Measurements from ENCODE around the gene LSMEM2. TPM values are rescaled to one million over a fixed set of nuclear protein-coding genes. Genes with fewer than 3 reads are reported as not detected.
"Not testable (repeated sequence)": the region's sequence is repeated elsewhere in the genome, so short reads cannot be mapped to it uniquely, and the experiment has no call there.

The LSMEM2 gene
- total RNA-seq, 4 donors from 2014 or later, result 0.90 to 1.5 TPM; not detected in 2

DNA sequence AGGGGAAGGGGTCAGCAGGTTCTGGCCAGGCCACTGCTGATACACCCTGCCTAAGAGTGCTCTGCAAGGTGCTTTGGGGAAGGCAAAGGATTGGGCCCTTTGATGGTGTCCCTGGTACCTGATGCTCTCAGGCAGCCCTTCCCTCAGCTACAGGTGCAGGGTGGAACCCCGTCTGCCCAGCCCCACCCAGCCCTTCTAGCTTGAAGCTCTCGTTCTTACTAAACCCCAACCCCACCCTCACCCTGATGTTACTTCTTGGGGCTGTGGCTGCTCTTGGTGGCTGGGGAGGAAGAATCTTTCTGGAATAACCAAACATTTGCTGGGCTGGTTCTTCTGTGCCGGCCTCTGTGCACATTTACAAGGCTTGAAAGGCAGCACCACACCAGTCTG lies 36.5 kb upstream of the LSMEM2 start:
- Histone ChIP-seq H3K4me3 (no peak overlapping the region), H3K4me1 (peaks cover 6 to 65% of the 10 kb centered on the region in 2 donors), H3K27me3 (no peaks in the 10 kb centered on the region), H3K36me3 (no peaks in the 10 kb centered on the region), H3K27ac (peak overlapping the region; percentile 67 to 99), H3K9me3 (no peaks in the 10 kb centered on the region)
- TF ChIP-seq, protein P1, sequence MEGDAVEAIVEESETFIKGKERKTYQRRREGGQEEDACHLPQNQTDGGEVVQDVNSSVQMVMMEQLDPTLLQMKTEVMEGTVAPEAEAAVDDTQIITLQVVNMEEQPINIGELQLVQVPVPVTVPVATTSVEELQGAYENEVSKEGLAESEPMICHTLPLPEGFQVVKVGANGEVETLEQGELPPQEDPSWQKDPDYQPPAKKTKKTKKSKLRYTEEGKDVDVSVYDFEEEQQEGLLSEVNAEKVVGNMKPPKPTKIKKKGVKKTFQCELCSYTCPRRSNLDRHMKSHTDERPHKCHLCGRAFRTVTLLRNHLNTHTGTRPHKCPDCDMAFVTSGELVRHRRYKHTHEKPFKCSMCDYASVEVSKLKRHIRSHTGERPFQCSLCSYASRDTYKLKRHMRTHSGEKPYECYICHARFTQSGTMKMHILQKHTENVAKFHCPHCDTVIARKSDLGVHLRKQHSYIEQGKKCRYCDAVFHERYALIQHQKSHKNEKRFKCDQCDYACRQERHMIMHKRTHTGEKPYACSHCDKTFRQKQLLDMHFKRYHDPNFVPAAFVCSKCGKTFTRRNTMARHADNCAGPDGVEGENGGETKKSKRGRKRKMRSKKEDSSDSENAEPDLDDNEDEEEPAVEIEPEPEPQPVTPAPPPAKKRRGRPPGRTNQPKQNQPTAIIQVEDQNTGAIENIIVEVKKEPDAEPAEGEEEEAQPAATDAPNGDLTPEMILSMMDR (IDR thresholded peaks at IDR 0.05), result no peak
- no peak for TF ChIP-seq POLR2A (IDR thresholded peaks at IDR 0.05)
- no peak for DNase-seq
- intact Hi-C loops (cut with DNase I; ENCODE audit: low total_unique reads), result no loop called here

DNA sequence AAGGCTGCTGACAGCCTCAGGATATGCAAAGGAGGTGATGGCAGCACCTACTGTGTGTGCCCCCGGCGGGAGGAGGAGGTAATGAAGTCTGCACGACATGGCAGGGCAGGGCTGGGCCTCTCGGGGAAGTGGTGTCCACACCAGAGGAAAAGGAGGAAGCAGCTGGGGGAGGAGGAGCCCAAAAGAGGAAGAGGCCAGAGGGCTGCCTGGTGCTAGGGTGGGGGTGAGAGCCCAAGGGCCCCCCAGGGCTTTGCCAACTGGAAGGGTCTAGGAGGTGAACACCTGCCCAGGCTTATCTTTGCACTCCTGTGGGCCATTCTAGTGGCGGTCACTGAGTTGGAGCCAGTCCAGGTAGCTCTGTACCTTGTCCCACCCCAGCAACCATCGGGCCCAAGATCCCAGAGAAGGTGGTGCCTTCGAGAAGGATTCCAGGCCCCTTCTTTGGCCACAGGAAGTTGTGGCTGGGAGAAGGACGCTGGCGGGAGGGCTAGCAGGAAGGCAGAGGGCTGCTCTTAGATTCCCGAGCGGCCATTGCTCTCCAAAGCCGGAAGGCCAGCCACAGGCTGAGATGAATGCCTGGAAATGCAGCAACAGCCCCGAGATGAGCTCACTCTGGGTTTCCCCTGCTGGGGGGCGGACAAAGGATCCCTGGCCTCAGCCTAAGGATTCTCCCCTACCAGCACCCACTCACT lies 35.9 kb upstream of the LSMEM2 start:
- peak in 1 of 2 donors; percentile 58 for DNase-seq
- Histone ChIP-seq H3K27me3 (no peaks in the 10 kb centered on the region), H3K4me3 (no peak overlapping the region), H3K9me3 (no peaks in the 10 kb centered on the region), H3K36me3 (no peaks in the 10 kb centered on the region), H3K27ac (peak overlapping the region; percentile 67 to 99), H3K4me1 (peaks cover 6 to 65% of the 10 kb centered on the region in 2 donors)
- TF ChIP-seq, protein P1 (IDR thresholded peaks at IDR 0.05), result no peak
- no peak for TF ChIP-seq POLR2A (IDR thresholded peaks at IDR 0.05)
- intact Hi-C loops (cut with DNase I; ENCODE audit: low total_unique reads), result no loop called here

GRCh38 chr3:50243543-50243895 lies 35.4 kb upstream of the LSMEM2 start:
- Histone ChIP-seq H3K36me3 (no peaks in the 10 kb centered on the region), H3K4me3 (no peak overlapping the region), H3K9me3 (no peaks in the 10 kb centered on the region), H3K27me3 (no peaks in the 10 kb centered on the region), H3K4me1 (peaks cover 6 to 65% of the 10 kb centered on the region in 2 donors), H3K27ac (peak overlapping the region; percentile 67 to 99)
- TF ChIP-seq POLR2A (IDR thresholded peaks at IDR 0.05), result no peak
- TF ChIP-seq, protein P1 (IDR thresholded peaks at IDR 0.05), result no peak
- no peak for DNase-seq
- intact Hi-C loops (cut with DNase I; ENCODE audit: low total_unique reads), result no loop called here

GRCh38 chr3:50244813-50245212 lies 34.1 kb upstream of the LSMEM2 start:
- H3K27me3 ChIP-seq; H3K36me3 ChIP-seq; H3K4me3 ChIP-seq; DNase-seq; intact Hi-C loops (cut with DNase I; ENCODE audit: low total_unique reads); H3K9me3 ChIP-seq: not testable (repeated sequence)
- Histone ChIP-seq H3K4me1 (peaks cover under 1 to 62% of the 10 kb centered on the region in 2 donors), H3K27ac (peak overlapping the region; percentile 81 to 99)

GRCh38 chr3:50245251-50245745 lies 33.6 kb upstream of the LSMEM2 start:
- Histone ChIP-seq H3K4me3 (peak overlapping the region in 1 of 2 donors; percentile 31), H3K9me3 (no peaks in the 10 kb centered on the region), H3K27me3 (no peaks in the 10 kb centered on the region), H3K27ac (peak overlapping the region; percentile 81 to 99), H3K36me3 (no peaks in the 10 kb centered on the region), H3K4me1 (peaks cover 0 to 61% of the 10 kb centered on the region in 2 donors)
- DNase-seq, result no peak
- TF ChIP-seq, protein P1 (IDR thresholded peaks at IDR 0.05), result no peak
- no peak for TF ChIP-seq POLR2A (IDR thresholded peaks at IDR 0.05)
- intact Hi-C loops (cut with DNase I; ENCODE audit: low total_unique reads), result no loop called here

Measured in uterus (tissue), 4 donors.